Measurements from ENCODE around the gene PCMTD2.
"Not testable (repeated sequence)": the region's sequence is repeated elsewhere in the genome, so short reads cannot be mapped to it uniquely, and the experiment has no call there.

DNA sequence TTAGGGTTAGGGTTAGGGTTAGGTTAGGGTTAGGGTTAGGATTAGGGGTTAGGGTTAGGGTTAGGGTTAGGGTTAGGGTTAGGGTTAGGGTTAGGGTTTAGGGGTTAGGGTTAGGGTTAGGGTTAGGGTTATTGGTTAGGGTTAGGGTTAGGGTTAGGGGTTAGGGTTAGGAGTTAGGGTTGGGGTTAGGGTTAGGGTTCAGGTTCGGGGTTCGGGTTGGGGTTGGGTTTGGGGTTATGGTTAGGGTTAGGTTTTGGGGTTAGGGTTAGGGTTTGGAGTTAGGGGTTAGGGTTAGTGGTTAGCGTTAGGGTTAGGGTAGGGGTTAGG is 31.7 kb downstream of the PCMTD2 start:
- TF ChIP-seq, protein P1, sequence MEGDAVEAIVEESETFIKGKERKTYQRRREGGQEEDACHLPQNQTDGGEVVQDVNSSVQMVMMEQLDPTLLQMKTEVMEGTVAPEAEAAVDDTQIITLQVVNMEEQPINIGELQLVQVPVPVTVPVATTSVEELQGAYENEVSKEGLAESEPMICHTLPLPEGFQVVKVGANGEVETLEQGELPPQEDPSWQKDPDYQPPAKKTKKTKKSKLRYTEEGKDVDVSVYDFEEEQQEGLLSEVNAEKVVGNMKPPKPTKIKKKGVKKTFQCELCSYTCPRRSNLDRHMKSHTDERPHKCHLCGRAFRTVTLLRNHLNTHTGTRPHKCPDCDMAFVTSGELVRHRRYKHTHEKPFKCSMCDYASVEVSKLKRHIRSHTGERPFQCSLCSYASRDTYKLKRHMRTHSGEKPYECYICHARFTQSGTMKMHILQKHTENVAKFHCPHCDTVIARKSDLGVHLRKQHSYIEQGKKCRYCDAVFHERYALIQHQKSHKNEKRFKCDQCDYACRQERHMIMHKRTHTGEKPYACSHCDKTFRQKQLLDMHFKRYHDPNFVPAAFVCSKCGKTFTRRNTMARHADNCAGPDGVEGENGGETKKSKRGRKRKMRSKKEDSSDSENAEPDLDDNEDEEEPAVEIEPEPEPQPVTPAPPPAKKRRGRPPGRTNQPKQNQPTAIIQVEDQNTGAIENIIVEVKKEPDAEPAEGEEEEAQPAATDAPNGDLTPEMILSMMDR (IDR thresholded peaks at IDR 0.05), result not testable (repeated sequence)
- TF ChIP-seq POLR2A, POLR2AphosphoS5, EP300 (IDR thresholded peaks at IDR 0.05): not testable (repeated sequence)

All from stomach (tissue), 4 donors.